Lower lobe of right lung (tissue), 2 donors: ENCODE data around the gene VPS25. TPM values are rescaled to one million over a fixed set of nuclear protein-coding genes. Genes with fewer than 3 reads are reported as not detected.
"Not testable (repeated sequence)": the region's sequence is repeated elsewhere in the genome, so short reads cannot be mapped to it uniquely, and the experiment has no call there.

Experiments used
- ATAC-seq, 2 donors: fragments of 200-7000 bp; cut with Tn5 transposase; one replicate each; pipeline ENCODE4 v1.9.1; 2020 to 2022; ENCODE audit warnings: mild to moderate bottlenecking in 2 of 2, moderate library complexity in 2 of 2
- DNase-seq: peaks from one replicate; pipeline ENCODE4 v3.0.0-alpha.2; 2020
- H3K27ac ChIP-seq: fragments of 200-600 bp; one replicate; pipeline ENCODE4 v1.8.0; 2022
- H3K27me3 ChIP-seq: fragments of 200-600 bp; one replicate; pipeline ENCODE4 v1.8.0; 2022; ENCODE audit warnings: low read depth
- H3K36me3 ChIP-seq: fragments of 200-600 bp; one replicate; pipeline ENCODE4 v1.8.0; 2022; ENCODE audit warnings: mild to moderate bottlenecking
- H3K4me1 ChIP-seq: fragments of 200-600 bp; one replicate; pipeline ENCODE4 v1.8.0; 2022
- H3K4me3 ChIP-seq: fragments of 200-600 bp; one replicate; pipeline ENCODE4 v1.8.0; 2022; ENCODE audit warnings: mild to moderate bottlenecking
- H3K9me3 ChIP-seq: fragments of 200-600 bp; one replicate; pipeline ENCODE4 v1.8.0; 2022
- intact Hi-C: fragments of 100-400 bp; cut with DNase I; formaldehyde crosslinking; loops from one replicate; pipeline ENCODE4 v1.11.0; 2022
- total RNA-seq: library from RNA; stranded (reverse); fragmentation: NEBNext Ultra II Directional; extraction: Animal tissue kit (Norgen Biotek cat#: 25700); gene quantifications from one replicate; pipeline ENCODE4 v1.2.1, GENCODE V29; 2021
- TF ChIP-seq, protein P1 (sequence below): fragments of 200-600 bp; IDR thresholded peaks from one replicate; pipeline ENCODE4 v1.8.0; 2022; ENCODE audit warnings: antibody characterized with exemption, mild to moderate bottlenecking
- donor health status: DM: no; HTN: yes; CAD: no; lungs with severe emphysema.

Gene VPS25
- total RNA-seq, 1 donor from 2014 or later: 42.1 TPM

DNA sequence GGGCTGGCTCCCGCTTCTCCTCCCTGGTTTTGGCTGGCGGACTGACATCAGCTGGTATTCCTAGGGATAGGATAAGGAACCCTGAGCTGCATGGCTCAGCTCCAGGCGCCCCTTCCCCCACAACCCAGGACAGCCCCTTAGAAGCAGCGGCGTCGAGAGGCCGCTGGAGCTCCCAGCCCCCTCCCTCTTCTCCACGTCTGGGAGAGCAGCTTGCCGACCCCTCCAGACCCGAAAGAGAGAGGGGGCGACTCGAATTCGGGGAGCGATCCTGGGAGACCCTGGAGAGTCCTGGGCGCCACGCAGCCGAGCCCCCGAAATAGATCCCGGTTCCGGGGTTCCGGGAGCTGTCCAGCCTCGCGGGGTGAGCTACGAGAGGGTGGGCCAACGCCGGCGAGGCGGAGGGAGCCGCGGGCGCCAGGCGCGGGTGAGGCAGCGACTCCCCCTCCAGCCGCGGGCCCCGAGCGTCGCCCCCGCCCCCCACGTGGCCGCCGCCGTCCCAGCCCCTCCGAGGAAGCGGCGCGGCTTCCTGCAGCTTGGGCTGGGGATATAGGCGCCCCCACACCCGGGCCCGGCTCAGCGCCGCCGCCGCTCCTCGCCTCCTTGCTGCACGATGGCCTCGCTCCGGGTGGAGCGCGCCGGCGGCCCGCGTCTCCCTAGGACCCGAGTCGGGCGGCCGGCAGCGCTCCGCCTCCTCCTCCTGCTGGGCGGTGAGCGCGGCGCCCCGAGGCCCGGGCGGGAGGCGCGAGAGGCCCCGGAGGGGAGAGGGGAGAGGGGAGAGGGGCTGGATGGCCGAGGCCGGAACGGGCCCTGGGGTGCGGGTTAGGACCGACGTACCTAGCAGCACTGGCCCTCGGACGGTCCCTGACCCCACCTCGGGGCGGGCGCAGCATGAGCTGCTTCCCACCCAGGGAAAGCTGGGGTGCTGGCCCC, 12.3 kb upstream of the VPS25 start, which contains the start of gene RAMP2:
RAMP2 (plus strand) TSS at position 576 of the 930 bp plus-strand sequence; CDS start at position 611, 35 bp downstream.
- Histone ChIP-seq H3K4me1 (peaks cover 19% of the 10 kb centered on the region), H3K9me3 (no peaks in the 10 kb centered on the region), H3K27ac (peak within 1 kb of the TSS; percentile 83), H3K36me3 (no peaks in the 10 kb centered on the region), H3K4me3 (peak within 1 kb of the TSS; percentile 68), H3K27me3 (peaks cover 15% of the 10 kb centered on the region)
- TF ChIP-seq, protein P1, sequence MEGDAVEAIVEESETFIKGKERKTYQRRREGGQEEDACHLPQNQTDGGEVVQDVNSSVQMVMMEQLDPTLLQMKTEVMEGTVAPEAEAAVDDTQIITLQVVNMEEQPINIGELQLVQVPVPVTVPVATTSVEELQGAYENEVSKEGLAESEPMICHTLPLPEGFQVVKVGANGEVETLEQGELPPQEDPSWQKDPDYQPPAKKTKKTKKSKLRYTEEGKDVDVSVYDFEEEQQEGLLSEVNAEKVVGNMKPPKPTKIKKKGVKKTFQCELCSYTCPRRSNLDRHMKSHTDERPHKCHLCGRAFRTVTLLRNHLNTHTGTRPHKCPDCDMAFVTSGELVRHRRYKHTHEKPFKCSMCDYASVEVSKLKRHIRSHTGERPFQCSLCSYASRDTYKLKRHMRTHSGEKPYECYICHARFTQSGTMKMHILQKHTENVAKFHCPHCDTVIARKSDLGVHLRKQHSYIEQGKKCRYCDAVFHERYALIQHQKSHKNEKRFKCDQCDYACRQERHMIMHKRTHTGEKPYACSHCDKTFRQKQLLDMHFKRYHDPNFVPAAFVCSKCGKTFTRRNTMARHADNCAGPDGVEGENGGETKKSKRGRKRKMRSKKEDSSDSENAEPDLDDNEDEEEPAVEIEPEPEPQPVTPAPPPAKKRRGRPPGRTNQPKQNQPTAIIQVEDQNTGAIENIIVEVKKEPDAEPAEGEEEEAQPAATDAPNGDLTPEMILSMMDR: no peak
- ATAC-seq (peak; percentile 51 to 57), DNase-seq (no peak)
- intact Hi-C loops: loop anchor here (5.0 kb wide), 1 partner anchor 39 kb away; no protein-coding TSS in a partner anchor

DNA sequence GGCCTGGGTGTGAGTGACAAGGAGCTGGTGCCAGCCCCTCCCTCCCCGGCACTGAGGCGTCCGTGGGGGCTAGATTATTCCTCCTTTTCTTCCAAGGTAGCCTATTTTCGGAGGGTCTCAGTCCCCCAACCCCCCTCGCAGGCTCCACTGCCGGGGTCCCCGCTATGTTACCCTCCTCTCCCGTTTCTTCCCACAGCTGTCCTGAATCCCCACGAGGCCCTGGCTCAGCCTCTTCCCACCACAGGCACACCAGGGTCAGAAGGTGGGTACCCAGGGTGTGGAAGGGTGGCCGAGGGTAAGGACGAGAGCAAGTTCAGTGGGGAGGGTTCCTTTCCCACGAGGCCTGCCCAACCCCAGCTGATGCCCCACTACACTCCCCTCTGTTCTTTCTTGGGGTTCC, 11.6 kb upstream of the VPS25 start:
- TF ChIP-seq, protein P1: no peak
- intact Hi-C loops: loop anchor here (5.0 kb wide), 1 partner anchor 39 kb away; no protein-coding TSS in a partner anchor
- no peak for ATAC-seq
- peak overlapping the region; percentile 83 for H3K27ac ChIP-seq
- peaks cover 19% of the 10 kb centered on the region for H3K4me1 ChIP-seq
- H3K36me3 ChIP-seq: no peaks in the 10 kb centered on the region
- peak overlapping the region; percentile 68 for H3K4me3 ChIP-seq
- peaks cover 15% of the 10 kb centered on the region for H3K27me3 ChIP-seq
- DNase-seq: no peak
- H3K9me3 ChIP-seq: no peaks in the 10 kb centered on the region

- H3K4me3 ChIP-seq: no peak overlapping the region
- H3K27me3 ChIP-seq: peaks cover 5% of the 10 kb centered on the region
- H3K27ac ChIP-seq: no peak overlapping the region
- intact Hi-C loops: no loop called here
- no peak for DNase-seq
- no peaks in the 10 kb centered on the region for H3K36me3 ChIP-seq
- peaks cover 6% of the 10 kb centered on the region for H3K4me1 ChIP-seq
- ATAC-seq: no peak
- TF ChIP-seq, protein P1: no peak
- H3K9me3 ChIP-seq: no peaks in the 10 kb centered on the region
These were observed 7.1 kb upstream of the VPS25 start for GRCh38 chr17:42766124-42766523.

- Histone ChIP-seq H3K4me1 (peaks cover 13% of the 10 kb centered on the region), H3K9me3 (no peaks in the 10 kb centered on the region), H3K36me3 (no peaks in the 10 kb centered on the region), H3K4me3 (no peak overlapping the region), H3K27ac (no peak overlapping the region), H3K27me3 (no peaks in the 10 kb centered on the region)
- intact Hi-C loops: no loop called here
- DNase-seq: no peak
- TF ChIP-seq, protein P1: no peak
- no peak for ATAC-seq
These were observed 5.7 kb upstream of the VPS25 start for GRCh38 chr17:42767512-42767911.

DNA sequence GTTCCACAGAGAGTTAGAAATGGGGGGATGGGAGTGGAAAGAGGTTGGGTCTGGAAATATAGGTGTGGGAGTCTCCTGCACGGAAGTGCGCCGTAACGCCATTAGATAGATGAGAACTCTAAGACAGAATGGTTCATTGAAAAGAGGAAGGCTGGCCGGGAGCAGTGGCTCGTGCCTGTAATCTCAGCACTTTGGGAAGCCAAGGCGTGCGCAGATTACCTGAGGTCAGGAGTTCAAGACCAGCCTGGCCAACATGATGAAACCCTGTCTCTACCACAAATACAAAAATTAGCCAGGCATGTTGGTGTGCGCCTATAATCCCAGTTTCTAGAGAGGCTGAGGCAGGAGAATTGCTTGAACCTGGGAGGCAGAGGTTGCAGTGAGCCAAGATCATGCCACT, 5.2 kb upstream of the VPS25 start:
- intact Hi-C loops, H3K27me3 ChIP-seq, DNase-seq, H3K36me3 ChIP-seq, H3K4me3 ChIP-seq, ATAC-seq, H3K27ac ChIP-seq, H3K9me3 ChIP-seq: not testable (repeated sequence)
- peaks cover 18% of the 10 kb centered on the region for H3K4me1 ChIP-seq

- intact Hi-C loops, H3K9me3 ChIP-seq, H3K27me3 ChIP-seq, H3K27ac ChIP-seq, ATAC-seq, H3K36me3 ChIP-seq, H3K4me3 ChIP-seq, DNase-seq: not testable (repeated sequence)
- H3K4me1 ChIP-seq: peaks cover 22% of the 10 kb centered on the region
These were observed 3.3 kb upstream of the VPS25 start for GRCh38 chr17:42769964-42770363.
